Hepatocyte (in vitro differentiated cells): ENCODE measurements around the gene PRSS48.

Experiments used
- EZH2 ChIP-seq: fragments of 200-600 bp; sonication (generic); IDR thresholded peaks from 2 replicates; pipeline ENCODE4 v1.6.1; 2016; ENCODE audit warnings: antibody characterized with exemption, mild to moderate bottlenecking, borderline replicate concordance
- EZH2phosphoT487 ChIP-seq: fragments of 200-600 bp; sonication (generic); IDR thresholded peaks from one replicate; pipeline ENCODE4 v1.6.1; 2018; ENCODE audit warnings: antibody characterized with exemption, mild to moderate bottlenecking, low read depth, moderate library complexity; ENCODE audit not compliant: unreplicated experiment, severe bottlenecking
- TF ChIP-seq, protein P1 (sequence below): fragments of 200-600 bp; sonication (generic); IDR thresholded peaks from 2 replicates; pipeline ENCODE4 v1.5.1; 2016; ENCODE audit warnings: antibody characterized with exemption, mild to moderate bottlenecking; ENCODE audit not compliant: poor library complexity

DNA sequence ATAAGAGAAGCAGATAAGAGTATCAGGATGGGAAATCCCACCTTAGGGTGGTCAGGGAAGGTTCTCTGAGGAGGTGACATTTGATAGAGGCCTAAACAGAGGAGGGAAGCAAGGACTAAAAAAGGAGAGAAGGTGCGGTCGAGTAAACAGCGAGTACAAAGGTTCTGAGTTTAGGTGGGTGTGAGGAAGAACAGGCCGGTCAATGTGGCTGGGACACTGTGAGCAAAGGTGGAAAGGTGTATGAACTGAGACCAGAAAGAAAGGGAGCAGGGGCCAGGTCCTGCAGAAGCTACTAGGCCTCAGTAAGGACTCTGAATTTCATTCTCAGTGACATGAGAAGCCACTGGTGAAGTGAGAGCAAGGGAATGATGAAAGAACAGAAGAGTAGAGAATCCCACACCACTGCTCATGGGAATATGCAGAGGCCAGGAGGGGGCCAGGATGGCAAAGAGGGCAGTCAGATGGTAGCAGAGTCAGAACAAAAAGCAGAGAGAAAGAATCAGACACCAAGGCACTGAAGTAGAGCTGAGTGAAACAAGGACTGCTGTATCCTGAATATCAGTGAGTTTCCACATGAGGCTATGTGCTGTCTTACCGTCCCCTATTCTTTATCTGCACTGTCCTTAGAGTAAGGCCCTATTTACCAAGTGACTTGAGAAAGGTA, 18.0 kb downstream of the PRSS48 start:
- TF ChIP-seq, protein P1, sequence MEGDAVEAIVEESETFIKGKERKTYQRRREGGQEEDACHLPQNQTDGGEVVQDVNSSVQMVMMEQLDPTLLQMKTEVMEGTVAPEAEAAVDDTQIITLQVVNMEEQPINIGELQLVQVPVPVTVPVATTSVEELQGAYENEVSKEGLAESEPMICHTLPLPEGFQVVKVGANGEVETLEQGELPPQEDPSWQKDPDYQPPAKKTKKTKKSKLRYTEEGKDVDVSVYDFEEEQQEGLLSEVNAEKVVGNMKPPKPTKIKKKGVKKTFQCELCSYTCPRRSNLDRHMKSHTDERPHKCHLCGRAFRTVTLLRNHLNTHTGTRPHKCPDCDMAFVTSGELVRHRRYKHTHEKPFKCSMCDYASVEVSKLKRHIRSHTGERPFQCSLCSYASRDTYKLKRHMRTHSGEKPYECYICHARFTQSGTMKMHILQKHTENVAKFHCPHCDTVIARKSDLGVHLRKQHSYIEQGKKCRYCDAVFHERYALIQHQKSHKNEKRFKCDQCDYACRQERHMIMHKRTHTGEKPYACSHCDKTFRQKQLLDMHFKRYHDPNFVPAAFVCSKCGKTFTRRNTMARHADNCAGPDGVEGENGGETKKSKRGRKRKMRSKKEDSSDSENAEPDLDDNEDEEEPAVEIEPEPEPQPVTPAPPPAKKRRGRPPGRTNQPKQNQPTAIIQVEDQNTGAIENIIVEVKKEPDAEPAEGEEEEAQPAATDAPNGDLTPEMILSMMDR = no peak
- TF ChIP-seq EZH2 (no peak), EZH2phosphoT487 (no peak)
